ENCODE measurements around the gene NPC2. TPM values are rescaled to one million over a fixed set of nuclear protein-coding genes. Genes with fewer than 3 reads are reported as not detected.

Gene NPC2
- total RNA-seq, 1 experiment from 2014 or later: 137 TPM

GRCh38 chr14:74526854-74527585 is 33.9 kb upstream of the NPC2 start:
- no peak overlapping the region for H2AK5ac ChIP-seq (ENCODE audit: insufficient read length, low read length)
- Mint-ChIP-seq H3K4me3 (no peak overlapping the region), H3K9me3 (no peaks in the 10 kb centered on the region), H3K4me1 (peaks cover 17 to 32% of the 10 kb centered on the region in 2 experiments), H3K27me3 (ENCODE audit: low read depth) (peaks cover 6% of the 10 kb centered on the region), H3K27ac (no peak overlapping the region), H3K36me3 (ENCODE audit: insufficient read depth in 1 of 3, low read depth in 3 of 3) (no peaks in the 10 kb centered on the region)
- no peak overlapping the region for H2AFZ ChIP-seq (ENCODE audit: low read length)
- H4K20me1 ChIP-seq (ENCODE audit: control insufficient read depth, insufficient read depth, insufficient read length): no peaks in the 10 kb centered on the region
- no peak overlapping the region for H3K18ac ChIP-seq (ENCODE audit: insufficient read length, low read depth, low read length)
- no peak overlapping the region for H2BK20ac ChIP-seq (ENCODE audit: low read depth, low read length, poor library complexity, severe bottlenecking)
- H4K91ac ChIP-seq (ENCODE audit: insufficient read length, low read depth, low read length): no peak overlapping the region
- no peak overlapping the region for H3T11ph ChIP-seq (ENCODE audit: low read length)
- no peak overlapping the region for H3K4ac ChIP-seq (ENCODE audit: low read depth, low read length)
- H2BK120ac ChIP-seq (ENCODE audit: low read depth, low read length, poor library complexity, severe bottlenecking): no peak overlapping the region
- H3K27me3 ChIP-seq (ENCODE audit: insufficient read depth, low read length): no peaks in the 10 kb centered on the region
- peak; percentile 42; the same call in 2 of the 3 replicates for TF ChIP-seq CTCF (conservative IDR thresholded peaks at IDR 0.05)
- H2BK15ac ChIP-seq (ENCODE audit: low read depth, low read length): no peak overlapping the region
- H3K79me1 ChIP-seq (ENCODE audit: insufficient read depth, low read depth, low read length, poor library complexity, severe bottlenecking): no peaks in the 10 kb centered on the region
- H3K56ac ChIP-seq (ENCODE audit: insufficient read length, low read depth, low read length): no peak overlapping the region
- H4K8ac ChIP-seq (replicated peaks; ENCODE audit: insufficient read length, low read depth, low read length): no peak overlapping the region
- no peak overlapping the region for H2BK5ac ChIP-seq (ENCODE audit: insufficient read length, low read length)
- no peaks in the 10 kb centered on the region for H3K4me1 ChIP-seq (ENCODE audit: insufficient read depth, low read length)
- DNase-seq: peak; percentile 66
- no CpG with 5 or more reads among the region's 10 CpGs for WGBS (ENCODE audit: extremely low coverage, insufficient read length, low lambda C conversion rate)
- H3K79me2 ChIP-seq (ENCODE audit: insufficient read depth, low read length): no peaks in the 10 kb centered on the region
- H3K23me2 ChIP-seq (ENCODE audit: insufficient read length, low read depth, low read length, poor library complexity, severe bottlenecking): no peaks in the 10 kb centered on the region
- no peak overlapping the region for H2BK12ac ChIP-seq (ENCODE audit: insufficient read length, low read depth, low read length)
- no peak overlapping the region for H3K4me2 ChIP-seq (ENCODE audit: insufficient read depth, insufficient read length, low read length)
- no peak overlapping the region for H3K9ac ChIP-seq (ENCODE audit: extremely low read depth, insufficient read length, low read length)
- no peak overlapping the region for H4K5ac ChIP-seq (ENCODE audit: insufficient read length, low read depth, low read length)
- H3K14ac ChIP-seq (ENCODE audit: insufficient read depth, low read length): peak overlapping the region; percentile 10; the same call in 1 of the 2 replicates
- H3K23ac ChIP-seq (ENCODE audit: insufficient read length, low read depth, low read length): no peak overlapping the region
- no peaks in the 10 kb centered on the region for H3K9me3 ChIP-seq (ENCODE audit: control insufficient read depth, low read depth, low read length)
- no peak overlapping the region for H3K27ac ChIP-seq (ENCODE audit: insufficient read length, low read depth, low read length)
